A549 (cell line): ENCODE measurements around the gene MPP2. TPM values are rescaled to one million over a fixed set of nuclear protein-coding genes. Genes with fewer than 3 reads are reported as not detected.

Experiments
- ATAC-seq, 2 experiments: fragments of 200-7000 bp in 1 of 2; fragments of >200 bp in 1 of 2; cut with Nextera tagmentation in 1 of 2; cut with Tn5 transposase in 1 of 2; 3 replicates each; pipeline versions ENCODE4 v1.8.0 to v1.9.1; 2018 to 2020; ENCODE audit warnings: mild to moderate bottlenecking in 1 of 2, moderate library complexity in 1 of 2
- CTCF ChIA-PET: fragments of 300-600 bp; sonication (Branson Sonifier 250); formaldehyde crosslinking; extraction: SDS; loops from one replicate; lab custom pipeline; 2021; ENCODE audit warnings: antibody characterized with exemption, inconsistent platforms; lab: Yijun Ruan, JAX
- POLR2A ChIA-PET: fragments of 350-600 bp; formaldehyde crosslinking; extraction: SDS; loops from one replicate; lab custom pipeline; 2021; ENCODE audit warnings: antibody characterized with exemption, inconsistent platforms; lab: Yijun Ruan, JAX
- DNase-seq, 2 experiments: peaks; one replicate each; pipeline versions ENCODE4 v3.0.0 to v3.0.0-alpha.2; 2011 to 2016; ENCODE audit warnings: low read depth in 1 of 2, low spot score in 1 of 2
- FAIRE-seq: peaks from 2 replicates; lab custom pipeline; 2011; peaks lifted over from hg19 to GRCh38; lab: Jason Lieb, UNC
- H3K27ac ChIP-seq, 2 experiments: fragments of >200 bp; sonication (Bioruptor Twin); formaldehyde crosslinking; 3 replicates each; pipeline ENCODE4 v1.5.1; 2016 to 2017
- H3K4me1 ChIP-seq: fragments of >200 bp; sonication (Bioruptor Twin); formaldehyde crosslinking; 3 replicates; pipeline ENCODE4 v1.6.1; 2016
- H3K4me2 ChIP-seq: fragments of >200 bp; sonication (Bioruptor Twin); formaldehyde crosslinking; 3 replicates; pipeline ENCODE4 v1.6.1; 2016
- H3K4me3 ChIP-seq: fragments of >200 bp; sonication (Bioruptor Twin); formaldehyde crosslinking; 3 replicates; pipeline ENCODE4 v1.5.1; 2016
- H3K9me3 ChIP-seq: fragments of >200 bp; sonication (Bioruptor Twin); formaldehyde crosslinking; 3 replicates; pipeline ENCODE4 v1.6.1; 2016
- CEBPB ChIP-seq, 2 experiments: fragments of >200 bp in 1 of 2; sonication (Bioruptor Twin) in 1 of 2; formaldehyde crosslinking in 1 of 2; IDR thresholded peaks; 2 replicates each; pipeline ENCODE4 v1.6.1; 2012 to 2016
- EHF ChIP-seq: fragments of 250-450 bp; sonication (Bioruptor Pico); IDR thresholded peaks from 2 replicates; pipeline ENCODE4 v1.5.0; 2020; ENCODE audit warnings: mild to moderate bottlenecking
- EHMT2 ChIP-seq: fragments of 200-600 bp; sonication (generic); IDR thresholded peaks from 2 replicates; pipeline ENCODE4 v1.6.1; 2016; ENCODE audit warnings: antibody characterized with exemption, low read depth, mild to moderate bottlenecking, moderate library complexity
- FOXS1 ChIP-seq: fragments of 250-450 bp; sonication (Bioruptor Pico); IDR thresholded peaks from 2 replicates; pipeline ENCODE4 v1.5.0; 2020; ENCODE audit warnings: mild to moderate bottlenecking, moderate library complexity
- GATA3 ChIP-seq: IDR thresholded peaks from 2 replicates; pipeline ENCODE4 v1.6.1; 2012; ENCODE audit warnings: borderline replicate concordance
- HES2 ChIP-seq: fragments of >200 bp; sonication (Bioruptor Twin); formaldehyde crosslinking; IDR thresholded peaks from 2 replicates; pipeline ENCODE4 v1.6.1; 2016
- HEYL ChIP-seq: fragments of 250-450 bp; sonication (Bioruptor Pico); IDR thresholded peaks from 2 replicates; pipeline ENCODE4 v1.8.0; 2021; ENCODE audit warnings: mild to moderate bottlenecking, moderate library complexity
- HMGXB4 ChIP-seq: fragments of 250-450 bp; sonication (Bioruptor Pico); IDR thresholded peaks from 2 replicates; pipeline ENCODE4 v1.5.0; 2021; ENCODE audit warnings: mild to moderate bottlenecking, moderate library complexity, borderline replicate concordance
- HOXA7 ChIP-seq: fragments of 250-450 bp; sonication (Bioruptor Pico); IDR thresholded peaks from 2 replicates; pipeline ENCODE4 v1.5.0; 2020; ENCODE audit warnings: mild to moderate bottlenecking, moderate library complexity
- HOXB13 ChIP-seq: fragments of 250-450 bp; sonication (Bioruptor Pico); IDR thresholded peaks from 2 replicates; pipeline ENCODE4 v1.5.0; 2020; ENCODE audit warnings: low read depth, mild to moderate bottlenecking, moderate library complexity
- JUN ChIP-seq, 2 experiments: fragments of >200 bp; sonication (Bioruptor Twin); formaldehyde crosslinking; IDR thresholded peaks; 2 replicates in 1 of 2; 3 replicates in 1 of 2; pipeline ENCODE4 v1.6.1; 2016 to 2017
- KDM1A ChIP-seq: fragments of 200-600 bp; sonication (generic); IDR thresholded peaks from 2 replicates; pipeline ENCODE4 v1.6.1; 2016; ENCODE audit warnings: low read depth, mild to moderate bottlenecking
- KDM5A ChIP-seq: fragments of 200-600 bp; sonication (generic); IDR thresholded peaks from 2 replicates; pipeline ENCODE4 v1.6.1; 2016; ENCODE audit warnings: antibody characterized with exemption, mild to moderate bottlenecking
- MAFK ChIP-seq: fragments of 450-650 bp; IDR thresholded peaks from 2 replicates; pipeline ENCODE4 v1.6.1; 2014; ENCODE audit not compliant: partially characterized antibody
- NR3C1 ChIP-seq: fragments of >200 bp; sonication (Bioruptor Twin); formaldehyde crosslinking; IDR thresholded peaks from 3 replicates; pipeline ENCODE4 v1.6.1; 2017
- POLR2A ChIP-seq: IDR thresholded peaks from 2 replicates; pipeline ENCODE4 v1.6.1; 2012; ENCODE audit warnings: mild to moderate bottlenecking, low read length
- RARB ChIP-seq: fragments of 250-450 bp; sonication (Bioruptor Pico); IDR thresholded peaks from 2 replicates; pipeline ENCODE4 v1.8.0; 2021; ENCODE audit warnings: mild to moderate bottlenecking, moderate library complexity
- RCOR1 ChIP-seq: fragments of 150-350 bp; IDR thresholded peaks from 2 replicates; pipeline ENCODE4 v1.6.1; 2014; ENCODE audit warnings: antibody characterized with exemption, low read length, low read depth
- REST ChIP-seq: fragments of 200-600 bp; sonication (generic); IDR thresholded peaks from 2 replicates; pipeline ENCODE4 v1.6.1; 2016; ENCODE audit warnings: antibody characterized with exemption, mild to moderate bottlenecking, moderate library complexity
- RFX5 ChIP-seq: fragments of 450-650 bp; IDR thresholded peaks from 2 replicates; pipeline ENCODE4 v1.7.1; 2014; ENCODE audit warnings: antibody characterized with exemption, mild to moderate bottlenecking, moderate library complexity
- RNF2 ChIP-seq: fragments of 200-600 bp; sonication (generic); IDR thresholded peaks from 2 replicates; pipeline ENCODE4 v1.6.1; 2016; ENCODE audit warnings: low read depth, mild to moderate bottlenecking, antibody characterized with exemption, moderate library complexity, borderline replicate concordance
- TP53 ChIP-seq: fragments of 250-450 bp; sonication (Bioruptor Pico); IDR thresholded peaks from 2 replicates; pipeline ENCODE4 v1.5.0; 2021; ENCODE audit warnings: mild to moderate bottlenecking, moderate library complexity
- ZFP36 ChIP-seq: fragments of 450-650 bp; IDR thresholded peaks from 2 replicates; pipeline ENCODE4 v1.6.1; 2014; ENCODE audit warnings: borderline replicate concordance; ENCODE audit not compliant: partially characterized antibody
- ZNF302 ChIP-seq: fragments of 250-450 bp; sonication (Bioruptor Pico); IDR thresholded peaks from 2 replicates; pipeline ENCODE4 v1.9.0; 2021; ENCODE audit warnings: inconsistent platforms, mild to moderate bottlenecking, moderate library complexity
- ZSCAN20 ChIP-seq: fragments of 250-450 bp; sonication (Bioruptor Pico); IDR thresholded peaks from 2 replicates; pipeline ENCODE4 v1.8.0; 2022; ENCODE audit warnings: mild to moderate bottlenecking, moderate library complexity
- WGBS: methylation state at CpG from one replicate; pipeline ENCODE4 v1.1.6; 2017; ENCODE audit errors: missing lambda C conversion rate; 5-methylcytosine and 5-hydroxymethylcytosine counted together
- polyA plus RNA-seq, 4 experiments: library from polyadenylated mRNA; depleted of rRNA in 3 of 4; stranded (reverse); fragments of >200 nt; fragmentation: RNase III in 1 of 4; extraction: RNeasy Plus Mini Kit Qiagen cat#74134 plus additional on column Dnase treatment in 1 of 4; gene quantifications; 2 replicates in 3 of 4; 3 replicates in 1 of 4; pipeline ENCODE4 v1.2.3, GENCODE V29; 2011 to 2017
- TF ChIP-seq, protein P1 (sequence below): fragments of >200 bp; sonication (Bioruptor Twin); formaldehyde crosslinking; IDR thresholded peaks from 3 replicates; pipeline ENCODE4 v1.5.1; 2016
- TF ChIP-seq, protein P2 (sequence below): IDR thresholded peaks from 2 replicates; pipeline ENCODE4 v1.6.1; 2012
- TF ChIP-seq, protein P3 (sequence below): IDR thresholded peaks from 2 replicates; pipeline ENCODE4 v1.6.1; 2012; ENCODE audit warnings: low read depth, borderline replicate concordance

The MPP2 gene
- polyA plus RNA-seq, 2 of the 4 experiments (the other 2 are of a cell fraction): 3.8 to 4.2 TPM

DNA sequence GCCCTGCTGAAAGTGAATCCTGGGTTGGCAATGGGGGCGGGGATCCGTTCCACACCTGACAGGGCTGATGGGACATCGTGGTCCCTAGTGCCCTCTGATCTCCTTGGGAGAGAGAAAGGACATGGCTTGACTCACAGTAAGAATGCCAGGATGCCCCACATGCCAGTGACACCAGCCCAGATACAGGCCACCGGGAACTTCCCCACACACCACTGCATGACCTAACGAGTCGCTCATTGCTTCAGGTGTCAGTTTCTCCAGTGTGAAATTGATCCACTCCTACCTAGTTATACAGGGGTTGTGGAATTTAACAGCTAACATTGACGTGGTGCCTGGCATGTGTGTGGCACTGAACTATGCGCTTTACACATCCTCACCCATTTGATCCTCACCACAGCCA, 52.8 kb downstream of the MPP2 start (continued):
- no peak for TF ChIP-seq HOXA7 (CRISPR knock-in tag)

GRCh38 chr17:43853546-43853945, 53.8 kb downstream of the MPP2 start:
- Histone ChIP-seq H3K4me1 (no peaks in the 10 kb centered on the region), H3K9me3 (no peaks in the 10 kb centered on the region), H3K4me3 (no peak overlapping the region), H3K4me2 (no peak overlapping the region), H3K27ac (no peak overlapping the region)
- ATAC-seq (no peak), FAIRE-seq (no peak), DNase-seq (no peak)
- POLR2A ChIA-PET: no interaction called here
- CTCF ChIA-PET: interaction anchor here (1.1 to 13.9 kb wide), 7 partner anchors 9 to 159 kb away, joined by 3 to 168 read pairs (median 6); partner anchors contain the start of gene CD300LG
- WGBS: 67% methylated on average over 7 of the region's 7 CpGs
- TF ChIP-seq EHF (CRISPR knock-in tag) (no peak), KDM5A (no peak), FOXS1 (CRISPR knock-in tag) (no peak), KDM1A (no peak), TP53 (no peak), HMGXB4 (no peak), RCOR1 (no peak), EHMT2 (no peak), ZFP36 (no peak), MAFK (no peak)
- TF ChIP-seq, protein P1, sequence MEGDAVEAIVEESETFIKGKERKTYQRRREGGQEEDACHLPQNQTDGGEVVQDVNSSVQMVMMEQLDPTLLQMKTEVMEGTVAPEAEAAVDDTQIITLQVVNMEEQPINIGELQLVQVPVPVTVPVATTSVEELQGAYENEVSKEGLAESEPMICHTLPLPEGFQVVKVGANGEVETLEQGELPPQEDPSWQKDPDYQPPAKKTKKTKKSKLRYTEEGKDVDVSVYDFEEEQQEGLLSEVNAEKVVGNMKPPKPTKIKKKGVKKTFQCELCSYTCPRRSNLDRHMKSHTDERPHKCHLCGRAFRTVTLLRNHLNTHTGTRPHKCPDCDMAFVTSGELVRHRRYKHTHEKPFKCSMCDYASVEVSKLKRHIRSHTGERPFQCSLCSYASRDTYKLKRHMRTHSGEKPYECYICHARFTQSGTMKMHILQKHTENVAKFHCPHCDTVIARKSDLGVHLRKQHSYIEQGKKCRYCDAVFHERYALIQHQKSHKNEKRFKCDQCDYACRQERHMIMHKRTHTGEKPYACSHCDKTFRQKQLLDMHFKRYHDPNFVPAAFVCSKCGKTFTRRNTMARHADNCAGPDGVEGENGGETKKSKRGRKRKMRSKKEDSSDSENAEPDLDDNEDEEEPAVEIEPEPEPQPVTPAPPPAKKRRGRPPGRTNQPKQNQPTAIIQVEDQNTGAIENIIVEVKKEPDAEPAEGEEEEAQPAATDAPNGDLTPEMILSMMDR: no peak
- TF ChIP-seq, protein P2, sequence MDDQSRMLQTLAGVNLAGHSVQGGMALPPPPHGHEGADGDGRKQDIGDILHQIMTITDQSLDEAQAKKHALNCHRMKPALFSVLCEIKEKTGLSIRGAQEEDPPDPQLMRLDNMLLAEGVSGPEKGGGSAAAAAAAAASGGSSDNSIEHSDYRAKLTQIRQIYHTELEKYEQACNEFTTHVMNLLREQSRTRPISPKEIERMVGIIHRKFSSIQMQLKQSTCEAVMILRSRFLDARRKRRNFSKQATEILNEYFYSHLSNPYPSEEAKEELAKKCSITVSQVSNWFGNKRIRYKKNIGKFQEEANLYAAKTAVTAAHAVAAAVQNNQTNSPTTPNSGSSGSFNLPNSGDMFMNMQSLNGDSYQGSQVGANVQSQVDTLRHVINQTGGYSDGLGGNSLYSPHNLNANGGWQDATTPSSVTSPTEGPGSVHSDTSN: no peak

DNA sequence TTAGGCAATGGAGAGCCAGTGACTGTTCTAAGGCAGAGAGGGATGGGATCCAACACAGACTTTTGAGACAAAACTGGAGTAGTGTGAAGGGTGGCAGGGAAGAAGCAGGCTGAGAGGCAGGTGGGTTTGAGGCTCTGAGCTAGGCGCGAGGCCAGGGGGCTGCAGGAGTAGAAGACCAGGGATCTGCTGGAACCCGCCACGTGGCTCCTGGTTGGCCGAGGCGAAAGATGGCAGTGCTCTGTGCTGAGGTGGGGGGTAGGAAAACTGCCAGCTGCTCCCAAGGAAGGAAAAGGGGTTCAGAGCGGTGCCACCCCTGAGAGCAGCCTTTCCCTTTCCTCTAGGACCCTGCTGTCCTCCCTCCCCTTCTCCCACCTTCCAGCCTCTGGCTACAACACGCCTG, 54.8 kb downstream of the MPP2 start:
- WGBS: 85% methylated on average over 8 of the region's 8 CpGs
- FAIRE-seq (no peak), DNase-seq (no peak), ATAC-seq (no peak)
- TF ChIP-seq NR3C1 (no peak), HOXB13 (CRISPR knock-in tag) (no peak), ZSCAN20 (CRISPR knock-in tag) (no peak), RFX5 (no peak), POLR2A (no peak), JUN (IDR thresholded peaks at IDR 0.05) (no peak), FOXS1 (CRISPR knock-in tag) (no peak), EHMT2 (no peak), KDM5A (no peak), HEYL (CRISPR knock-in tag) (no peak), KDM1A (no peak), CEBPB (IDR thresholded peaks at IDR 0.05) (no peak), REST (no peak), RARB (no peak), ZNF302 (CRISPR knock-in tag) (no peak), RNF2 (no peak), HES2 (no peak), GATA3 (no peak), HOXA7 (CRISPR knock-in tag) (no peak)
- TF ChIP-seq, protein P3, sequence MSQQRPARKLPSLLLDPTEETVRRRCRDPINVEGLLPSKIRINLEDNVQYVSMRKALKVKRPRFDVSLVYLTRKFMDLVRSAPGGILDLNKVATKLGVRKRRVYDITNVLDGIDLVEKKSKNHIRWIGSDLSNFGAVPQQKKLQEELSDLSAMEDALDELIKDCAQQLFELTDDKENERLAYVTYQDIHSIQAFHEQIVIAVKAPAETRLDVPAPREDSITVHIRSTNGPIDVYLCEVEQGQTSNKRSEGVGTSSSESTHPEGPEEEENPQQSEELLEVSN: no peak
- ChIA-PET CTCF (interaction anchor here (0.5 to 13.9 kb wide), 11 partner anchors 8 to 343 kb away, joined by 3 to 168 read pairs (median 4); partner anchors contain the start of gene CD300LG), POLR2A (no interaction called here)
- Histone ChIP-seq H3K4me3 (no peak overlapping the region), H3K27ac (no peak overlapping the region), H3K9me3 (no peaks in the 10 kb centered on the region), H3K4me1 (no peaks in the 10 kb centered on the region), H3K4me2 (no peak overlapping the region)
